Measurements from ENCODE around the gene PLXND1.

- TF ChIP-seq POLR2AphosphoS5 (IDR thresholded peaks at IDR 0.05; ENCODE audit: low read depth) (no peak), CTCF (IDR thresholded peaks at IDR 0.05; ENCODE audit: insufficient read depth, low read length) (no peak)
These were observed 71.9 kb downstream of the PLXND1 start for GRCh38 chr3:129534428-129535027.
